NCI-H2029 (cell line): ENCODE results near the gene FAM174A.
"Not testable (repeated sequence)": the region's sequence is repeated elsewhere in the genome, so short reads cannot be mapped to it uniquely, and the experiment has no call there.

Source experiments
- DNase-seq: peaks from one replicate; lab custom pipeline; 2025; lab: John Stamatoyannopoulos, UW

FAM174A gene

DNA sequence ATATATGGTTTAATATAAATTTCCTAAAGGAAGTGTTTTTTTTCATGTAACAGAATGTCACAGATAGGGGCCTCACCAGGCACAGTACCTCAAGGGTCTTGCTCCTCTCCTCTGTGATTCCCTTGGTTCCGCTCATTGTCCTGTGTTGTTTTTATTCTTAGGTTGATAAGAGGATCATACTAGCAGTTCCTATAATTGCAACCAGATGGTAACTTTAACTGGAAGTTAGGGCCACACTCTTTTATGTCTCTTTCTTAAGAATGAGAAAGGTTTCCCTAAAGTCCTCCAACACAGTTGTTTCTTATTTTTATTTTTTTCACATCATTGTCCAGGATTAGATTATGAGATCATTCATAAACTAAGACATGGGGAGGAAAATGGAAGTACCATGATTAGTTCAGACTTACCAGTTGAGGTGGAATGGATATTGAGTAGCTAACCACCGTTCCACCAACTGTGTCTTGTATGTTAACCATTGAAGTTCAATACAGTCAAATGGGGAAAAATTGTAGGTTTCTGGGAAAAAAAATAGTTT lies 41.1 kb downstream of the FAM174A start:
- DNase-seq = no peak

DNA sequence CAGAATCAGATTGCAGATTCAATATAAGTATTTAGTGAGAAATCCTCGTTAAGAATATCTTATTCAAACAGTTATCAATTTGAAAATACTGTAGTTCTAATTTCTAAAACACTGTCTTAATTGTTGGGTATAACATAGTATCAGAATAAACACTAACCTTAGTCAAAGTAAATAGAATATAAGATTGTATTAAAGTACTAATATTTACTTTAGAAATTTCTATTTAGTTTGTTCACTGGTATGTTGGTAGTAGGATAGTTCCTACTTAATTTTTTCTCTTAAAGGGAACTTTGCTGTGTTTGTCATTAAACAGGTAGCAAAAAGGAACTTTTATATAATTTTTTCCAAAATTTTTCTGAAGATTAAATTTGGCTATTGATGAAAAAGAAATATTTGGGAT lies 42.3 kb downstream of the FAM174A start:
- no peak for DNase-seq

DNA sequence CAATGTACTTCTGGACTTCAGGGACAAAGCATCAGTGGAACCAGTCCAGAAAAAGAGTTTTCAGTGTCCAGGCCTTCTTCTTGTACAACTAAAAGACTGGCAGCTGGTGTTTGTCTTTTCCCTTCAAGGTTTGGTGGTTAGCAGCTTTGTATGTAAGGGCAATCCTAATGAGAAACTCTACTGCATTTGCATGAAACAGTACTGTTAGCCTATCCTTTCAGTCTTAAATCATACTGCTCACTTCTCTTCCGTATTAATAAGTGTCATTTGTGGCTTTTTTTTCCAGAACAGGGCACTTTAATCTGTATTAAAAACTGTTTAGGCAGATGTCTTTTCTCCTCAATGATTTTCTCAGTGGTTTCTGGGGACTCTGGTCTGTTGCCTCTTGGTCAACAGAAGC lies 48.9 kb downstream of the FAM174A start:
- DNase-seq = no peak

DNA sequence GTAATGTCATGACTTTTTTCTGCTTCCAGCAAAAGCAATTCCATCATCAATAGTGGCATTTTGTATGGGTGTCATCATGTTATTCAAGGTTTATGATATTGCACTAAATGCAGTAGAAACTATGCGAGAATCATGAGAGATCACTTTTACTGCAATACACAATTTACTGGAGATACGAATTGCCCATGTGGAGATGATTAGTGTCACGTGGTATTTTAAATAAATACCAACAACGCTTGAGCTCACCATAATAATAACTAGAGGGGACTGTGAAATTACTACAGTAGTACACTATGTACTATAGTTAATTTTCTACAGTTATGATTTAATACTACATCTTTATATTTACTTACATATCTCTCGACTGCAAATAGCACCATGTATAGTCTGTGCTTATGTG lies 49.7 kb downstream of the FAM174A start:
- no peak for DNase-seq

DNA sequence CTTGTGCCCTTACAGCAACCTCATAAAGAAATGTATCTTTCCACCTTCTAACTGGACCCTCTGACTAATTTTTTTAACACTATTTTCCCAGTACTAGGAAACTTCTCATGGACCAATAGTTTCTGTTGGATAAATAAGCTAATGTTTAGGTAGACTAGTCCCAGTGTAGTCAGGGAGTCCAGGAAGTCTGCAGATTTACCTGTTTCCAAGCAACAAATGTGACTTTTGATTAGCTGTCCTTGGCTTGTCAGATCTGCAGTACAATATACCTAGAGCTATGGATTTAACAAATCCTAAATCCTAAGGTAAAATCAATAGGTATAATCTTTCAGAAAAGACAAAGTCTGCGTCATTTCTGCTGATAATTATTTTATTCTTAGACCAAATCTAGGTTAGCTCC lies 55.7 kb downstream of the FAM174A start:
- DNase-seq = peak; percentile 4

DNA sequence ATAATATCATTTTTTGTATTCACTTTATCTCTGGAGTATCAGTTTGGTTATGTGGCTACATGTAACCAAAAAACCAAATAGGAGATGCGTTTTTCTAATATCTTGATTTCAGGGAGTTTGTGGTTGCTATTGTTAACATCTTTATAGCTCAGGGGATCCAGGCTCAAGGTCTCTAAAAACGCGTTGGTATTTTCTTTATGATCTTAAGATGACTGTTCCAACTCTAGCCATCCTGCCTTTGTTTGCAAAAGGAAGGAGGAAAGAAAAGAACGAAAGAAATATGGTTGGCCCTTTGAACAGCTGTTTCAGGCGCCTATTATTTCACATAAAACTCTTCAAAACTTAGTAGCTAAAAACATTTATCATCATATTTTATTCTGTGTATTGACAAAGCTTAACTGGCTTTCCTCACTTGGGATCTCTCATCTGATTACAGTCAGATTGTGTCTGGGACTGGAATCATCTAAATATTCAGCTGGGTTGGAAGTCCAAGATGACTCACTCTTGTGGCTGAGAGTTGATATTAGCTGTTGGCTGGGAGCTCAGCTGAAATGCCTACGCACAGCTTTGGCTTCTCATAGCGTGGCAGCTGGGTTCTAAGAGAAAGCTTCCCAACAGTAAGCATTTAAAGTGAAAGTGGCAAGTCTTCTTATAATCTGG lies 60.1 kb downstream of the FAM174A start:
- DNase-seq = no peak

DNA sequence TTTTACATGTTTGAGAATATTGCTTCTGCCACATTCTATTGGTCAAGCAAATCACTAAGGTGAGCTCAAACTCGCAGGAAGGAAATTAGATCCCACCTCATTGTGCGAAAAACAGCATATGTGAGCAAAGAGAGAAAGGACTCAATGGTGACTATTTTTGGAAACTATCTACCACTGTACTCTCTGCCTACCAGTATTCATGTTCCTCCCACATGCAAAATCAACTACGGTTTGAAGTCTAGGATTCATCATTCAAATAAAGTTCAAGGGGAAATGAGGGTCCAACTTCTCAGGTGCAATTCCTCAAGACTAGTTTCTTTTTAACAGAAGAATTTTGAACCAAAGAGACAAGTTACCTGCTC lies 60.6 kb downstream of the FAM174A start:
- DNase-seq = no peak

DNA sequence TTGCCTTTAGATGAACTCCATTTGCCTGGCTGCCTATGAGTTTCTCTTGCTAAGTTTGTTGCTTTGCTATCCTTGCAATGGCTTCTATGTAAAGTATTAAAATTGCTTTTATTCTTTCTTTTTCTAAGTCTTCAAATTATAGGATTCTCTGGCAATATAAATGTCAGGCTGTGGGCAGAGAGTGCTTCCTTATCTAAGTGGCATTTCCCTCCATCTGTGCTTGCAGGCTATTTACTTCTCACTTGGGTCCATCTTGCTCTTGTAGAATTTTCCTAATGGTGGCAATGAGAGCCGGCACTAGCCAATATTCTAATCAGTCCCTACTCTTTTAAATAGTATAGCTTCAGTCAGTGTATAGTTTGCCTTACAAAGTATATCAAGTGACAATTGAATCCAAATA lies 63.3 kb downstream of the FAM174A start:
- DNase-seq = no peak

DNA sequence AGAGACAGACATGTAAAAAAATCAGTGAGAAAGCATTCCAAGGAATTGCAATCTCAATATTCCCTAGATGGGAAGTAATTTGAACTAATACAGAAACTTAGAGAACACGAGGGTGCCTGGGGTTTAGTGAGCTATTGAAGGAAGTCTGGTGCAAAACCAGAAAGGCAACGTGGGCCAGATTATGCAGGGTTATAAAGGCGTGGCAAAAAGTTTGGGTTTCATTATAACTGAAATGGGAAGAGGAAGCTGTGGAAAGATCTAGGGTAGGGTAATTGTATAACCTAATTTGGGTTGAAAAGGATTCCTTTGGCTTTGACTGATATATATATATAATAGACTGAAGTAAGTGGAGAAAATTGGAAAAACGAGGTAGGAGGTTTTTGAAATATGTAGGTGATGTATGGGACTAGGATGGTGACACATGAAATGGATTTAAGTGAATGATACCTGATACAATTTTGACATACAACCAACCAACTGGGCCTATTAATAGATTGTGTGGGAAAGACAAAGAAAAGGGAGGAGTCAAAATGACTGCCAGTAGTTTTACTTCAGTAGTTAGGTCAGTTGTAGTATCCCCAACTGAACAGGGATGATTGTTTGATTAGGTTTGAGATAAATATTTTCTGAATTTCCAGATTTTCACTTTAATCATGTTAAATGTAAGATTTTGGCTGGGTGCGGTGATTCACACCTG lies 65.3 kb downstream of the FAM174A start:
- no peak for DNase-seq

DNA sequence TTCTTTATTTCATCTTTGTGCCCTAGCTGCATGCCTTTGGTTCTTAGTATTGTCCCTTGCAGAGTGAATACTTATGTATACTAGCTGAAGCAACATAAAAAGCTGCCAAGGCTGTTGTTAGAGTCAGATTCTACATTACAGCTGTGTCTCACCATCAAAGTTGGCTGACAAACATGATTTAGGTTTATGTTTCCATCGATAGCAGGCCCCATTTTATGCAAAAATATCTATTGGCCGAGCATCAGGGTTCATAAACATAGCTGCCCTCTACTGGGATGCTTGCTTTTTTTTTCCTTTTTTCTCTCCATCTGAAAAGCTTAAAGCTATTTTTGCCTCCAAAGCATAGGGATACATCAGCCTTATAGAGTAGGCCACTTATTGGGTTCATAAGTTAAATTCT lies 68.0 kb downstream of the FAM174A start:
- no peak for DNase-seq

DNA sequence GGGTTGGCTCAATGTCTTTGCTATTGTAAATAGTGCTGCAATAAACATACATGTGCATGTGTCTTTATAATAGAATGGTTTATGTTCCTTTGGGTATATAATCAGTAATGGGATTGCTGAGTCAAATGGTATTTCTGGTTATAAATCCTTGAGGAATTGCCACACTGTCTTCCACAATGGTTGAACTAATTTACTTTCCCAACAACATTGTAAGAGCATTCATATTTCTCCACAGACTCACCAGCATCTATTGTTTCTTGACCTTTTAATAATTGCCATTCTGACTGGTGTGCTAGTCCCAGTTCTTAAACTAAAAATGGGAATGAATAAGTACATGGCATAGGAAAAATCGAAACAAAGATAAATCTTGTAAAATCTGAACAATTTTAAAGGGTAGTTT lies 68.8 kb downstream of the FAM174A start:
- DNase-seq = not testable (repeated sequence)

DNA sequence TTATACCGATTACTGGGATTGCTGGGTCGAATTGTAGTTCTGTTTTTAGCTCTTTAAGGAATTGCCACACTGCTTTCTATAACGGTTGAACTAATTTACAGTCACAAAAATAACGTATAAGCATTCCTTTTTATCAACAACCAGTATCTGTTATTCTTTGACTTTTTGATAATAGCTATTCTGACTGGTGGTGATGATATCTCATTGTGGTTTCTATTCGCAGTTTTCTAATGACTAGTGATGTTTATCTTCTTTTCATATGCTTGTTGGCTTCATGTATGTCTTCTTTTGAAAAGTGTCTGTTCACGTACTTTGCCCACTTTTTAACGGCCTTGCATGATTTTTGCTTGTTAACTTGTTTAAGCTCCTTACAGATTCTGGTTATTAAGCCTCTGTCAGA lies 74.4 kb downstream of the FAM174A start:
- no peak for DNase-seq

DNA sequence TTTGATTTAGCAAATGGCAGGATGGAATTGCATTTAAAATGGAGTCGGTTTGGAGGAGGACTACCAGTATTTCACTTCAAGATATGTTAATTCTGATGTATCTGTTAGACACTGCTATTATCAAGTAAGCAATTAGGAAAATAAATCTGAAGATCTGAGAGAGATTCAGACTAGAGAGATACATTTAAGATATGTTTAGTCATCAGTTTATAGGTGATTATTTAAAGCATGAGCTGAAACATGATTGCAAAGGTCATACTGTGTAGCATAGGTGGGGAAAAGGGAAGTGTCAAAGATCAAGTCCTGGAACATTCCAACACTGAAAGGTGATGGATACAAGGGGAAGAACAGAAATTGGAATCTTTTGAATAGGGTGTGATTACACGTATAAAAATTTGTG lies 79.1 kb downstream of the FAM174A start:
- DNase-seq = no peak

DNA sequence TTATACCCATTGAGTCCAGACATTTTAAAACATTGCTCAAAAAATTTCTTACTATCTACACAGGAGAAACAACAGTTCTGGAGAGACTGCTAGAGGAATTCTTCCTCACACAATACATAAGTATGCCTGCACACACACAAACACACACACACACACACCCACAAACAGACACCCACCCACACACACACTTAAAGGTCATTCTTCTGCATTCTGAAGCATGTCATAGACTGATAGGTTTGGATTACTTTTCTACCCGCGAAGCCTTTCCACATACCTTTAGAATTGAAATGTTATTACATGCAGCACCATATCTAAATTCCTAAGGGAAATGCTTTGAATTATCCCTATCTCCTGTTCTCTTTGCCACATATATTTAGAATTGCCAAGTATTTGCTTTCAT lies 80.2 kb downstream of the FAM174A start:
- no peak for DNase-seq

DNA sequence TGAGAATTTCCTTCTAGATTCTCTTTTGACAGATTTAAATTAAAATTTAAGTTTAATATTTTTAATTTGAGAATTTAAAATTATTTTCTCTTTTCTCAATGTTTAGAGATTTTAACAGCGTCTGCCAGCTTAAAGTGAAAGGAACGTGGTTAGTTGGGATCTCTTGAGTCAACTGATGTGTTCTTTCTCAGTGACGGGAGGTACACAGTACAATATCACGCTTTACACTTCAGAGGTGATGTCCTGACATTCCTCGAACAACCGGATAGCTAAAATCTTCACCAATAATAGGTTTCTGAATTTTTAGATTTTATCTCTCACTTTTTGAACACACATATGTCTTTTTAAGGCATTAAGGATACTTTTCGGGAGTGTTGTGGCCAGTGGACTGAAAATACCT lies 81.1 kb downstream of the FAM174A start:
- DNase-seq = no peak

DNA sequence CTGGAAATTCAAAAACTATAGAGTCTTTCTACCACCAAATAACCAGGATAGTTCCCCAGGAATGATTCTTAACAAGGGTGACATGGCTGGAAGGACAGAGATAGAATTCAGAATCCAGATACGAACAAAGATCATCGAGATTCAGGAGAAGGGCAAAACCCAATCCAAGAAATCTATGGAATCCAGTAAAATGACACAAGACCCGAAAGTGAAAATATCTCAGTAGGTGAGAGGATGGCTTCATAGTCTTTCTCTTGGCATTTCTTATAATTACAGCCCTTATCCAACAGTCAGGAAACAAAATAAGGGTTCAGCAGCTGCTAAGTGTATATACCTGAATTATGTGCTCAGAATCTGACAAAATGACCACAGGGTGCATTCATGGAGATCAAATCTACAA lies 81.8 kb downstream of the FAM174A start:
- DNase-seq = no peak

DNA sequence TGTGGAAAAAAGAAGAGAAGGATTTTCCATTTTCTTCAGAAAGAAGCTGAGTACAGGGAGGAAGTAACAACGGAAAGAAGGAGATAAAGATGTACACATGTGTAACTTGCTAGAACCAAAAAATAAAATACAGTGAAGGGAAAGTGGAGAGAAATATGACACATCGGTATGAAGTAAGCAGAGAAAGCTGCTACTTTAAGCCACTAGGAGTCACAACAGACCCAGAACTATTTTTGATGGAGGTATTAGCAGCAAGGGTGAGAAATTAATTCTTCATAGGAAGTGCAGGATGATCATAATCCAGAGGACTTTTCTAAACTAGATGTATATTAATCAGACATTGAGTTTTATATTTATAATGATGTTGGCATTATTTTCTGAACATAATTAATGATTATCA lies 88.5 kb downstream of the FAM174A start:
- DNase-seq = no peak

DNA sequence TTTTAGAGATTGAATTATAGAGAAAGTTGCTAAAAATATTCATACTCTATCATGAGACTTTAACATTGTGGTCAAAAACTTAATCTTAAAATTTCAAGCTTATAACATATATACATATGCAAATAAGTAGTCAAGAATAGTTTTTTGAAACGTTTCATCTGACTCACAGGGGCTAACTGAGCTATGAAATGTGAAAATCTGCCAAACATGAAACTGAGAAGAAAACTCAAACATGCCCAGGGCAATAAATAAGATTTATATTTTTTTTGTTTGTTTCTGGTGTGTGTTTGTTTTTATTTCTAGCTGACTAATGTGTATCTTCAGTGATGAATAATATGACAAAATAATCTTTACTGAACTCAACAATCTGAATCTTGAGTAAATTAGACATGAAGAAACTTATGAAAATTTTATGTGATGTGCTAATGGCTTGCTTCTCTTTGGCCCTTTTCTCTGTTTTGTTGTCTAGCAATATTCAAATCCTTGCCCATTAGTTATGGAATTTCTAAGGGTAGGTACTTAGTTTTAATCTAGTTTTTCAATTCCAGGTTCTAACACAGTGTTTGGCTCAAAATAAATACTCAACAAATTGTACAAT lies 99.9 kb downstream of the FAM174A start:
- no peak for DNase-seq
